ENCODE results near the gene RANBP1.

The RANBP1 gene

GRCh38 chr22:20125201-20126174 is 9.6 kb downstream of the RANBP1 start:
- no peak for DNase-seq

- DNase-seq: no peak
These were observed 10.6 kb downstream of the RANBP1 start for GRCh38 chr22:20126284-20127029.

DNA sequence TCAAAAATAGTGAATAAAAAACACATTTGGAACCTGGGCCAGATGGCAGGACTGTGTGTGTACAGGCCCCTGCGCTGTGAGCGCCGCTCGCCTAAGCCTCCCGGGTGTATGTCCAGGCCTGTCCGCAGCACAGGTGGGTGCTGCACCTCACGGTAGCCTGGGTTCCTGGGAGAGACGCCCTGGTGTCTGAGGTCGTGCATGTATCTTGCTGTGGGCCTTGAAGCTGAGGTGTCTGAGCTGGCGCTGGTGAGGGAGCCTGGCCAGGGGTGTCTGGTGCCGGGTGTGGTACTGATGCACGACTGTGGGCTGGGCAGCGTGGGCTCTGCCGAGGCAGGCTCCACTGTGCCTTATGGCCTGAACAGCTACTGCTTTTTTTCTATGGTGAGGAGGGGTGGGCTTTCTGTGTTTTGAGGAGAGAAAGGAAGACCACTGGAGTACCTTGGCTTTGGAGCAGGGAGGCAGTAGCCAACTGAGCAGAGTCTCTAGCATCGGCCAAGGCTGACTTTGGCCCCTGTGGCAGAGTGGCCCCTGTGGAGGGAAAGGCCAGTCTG is 11.5 kb downstream of the RANBP1 start:
- DNase-seq: no peak

GRCh38 chr22:20127869-20128618 is 12.1 kb downstream of the RANBP1 start:
- no peak for DNase-seq

DNA sequence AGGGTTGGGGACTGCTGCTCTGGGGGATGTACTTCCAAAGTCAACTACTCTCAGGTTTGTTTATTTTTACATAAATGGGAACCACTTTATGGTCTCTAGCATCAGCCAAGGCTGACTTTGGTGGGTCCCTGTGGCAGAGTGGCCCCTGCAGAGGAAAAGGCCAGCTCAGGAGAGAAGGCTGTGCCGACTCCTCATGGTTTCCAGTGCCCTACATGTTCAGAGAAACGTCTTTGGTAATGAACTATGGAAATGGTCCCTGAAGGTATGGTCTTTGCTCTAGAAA is 12.7 kb downstream of the RANBP1 start:
- no peak for DNase-seq

DNA sequence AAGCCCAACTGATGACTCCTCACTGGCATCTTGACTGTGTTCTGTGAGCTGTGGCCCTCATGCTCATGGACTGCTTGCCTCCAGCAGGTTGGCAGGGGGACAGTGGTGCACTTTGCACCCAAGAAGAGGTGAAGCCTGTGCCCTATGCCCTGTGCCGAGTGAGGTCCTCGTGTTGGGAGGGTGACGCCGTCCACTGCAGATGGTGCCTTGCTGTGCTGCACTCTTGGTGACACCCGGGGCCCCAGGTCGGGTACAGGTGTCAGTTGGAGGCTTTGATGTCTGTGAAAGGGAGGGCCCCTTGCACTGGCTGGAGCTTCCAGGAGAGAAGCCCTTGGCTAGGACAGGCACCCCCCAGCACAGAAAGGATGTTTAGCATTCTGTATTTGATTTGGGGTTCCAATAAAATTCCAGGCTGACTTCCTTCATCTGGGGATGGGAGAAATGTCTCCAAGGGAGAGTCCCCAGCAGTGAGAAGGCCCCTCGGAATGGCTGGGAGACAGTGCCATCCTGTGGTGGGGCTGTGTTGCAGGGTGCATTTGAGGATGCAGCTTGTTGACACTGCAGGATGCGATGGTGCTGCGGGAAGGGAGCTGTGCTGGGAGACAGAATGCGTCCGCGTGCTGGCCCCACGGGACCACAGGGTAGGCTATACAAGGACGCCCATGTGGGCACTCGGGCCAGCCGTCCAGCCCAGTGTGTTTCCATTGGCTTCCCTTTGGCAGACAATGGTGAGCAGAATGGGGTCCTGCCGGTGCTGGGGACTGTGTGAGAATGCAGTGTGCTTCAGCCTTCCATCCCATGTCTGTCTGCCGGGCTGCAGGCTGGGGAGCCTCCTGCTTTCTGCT is 13.2 kb downstream of the RANBP1 start:
- no peak for DNase-seq

- no peak for DNase-seq
These were observed 13.8 kb downstream of the RANBP1 start for GRCh38 chr22:20129747-20130014.

GRCh38 chr22:20130319-20130718 is 14.4 kb downstream of the RANBP1 start:
- DNase-seq: no peak

- DNase-seq: peak; percentile 59
These were observed 15.1 kb downstream of the RANBP1 start for GRCh38 chr22:20130731-20131596.

GRCh38 chr22:20131597-20131858 is 15.6 kb downstream of the RANBP1 start, which contains the start of gene ZDHHC8:
Gene ZDHHC8 (plus strand): TSS chr22:20131804. CDS start chr22:20131948, 144 bp downstream.
- no peak for DNase-seq

DNA sequence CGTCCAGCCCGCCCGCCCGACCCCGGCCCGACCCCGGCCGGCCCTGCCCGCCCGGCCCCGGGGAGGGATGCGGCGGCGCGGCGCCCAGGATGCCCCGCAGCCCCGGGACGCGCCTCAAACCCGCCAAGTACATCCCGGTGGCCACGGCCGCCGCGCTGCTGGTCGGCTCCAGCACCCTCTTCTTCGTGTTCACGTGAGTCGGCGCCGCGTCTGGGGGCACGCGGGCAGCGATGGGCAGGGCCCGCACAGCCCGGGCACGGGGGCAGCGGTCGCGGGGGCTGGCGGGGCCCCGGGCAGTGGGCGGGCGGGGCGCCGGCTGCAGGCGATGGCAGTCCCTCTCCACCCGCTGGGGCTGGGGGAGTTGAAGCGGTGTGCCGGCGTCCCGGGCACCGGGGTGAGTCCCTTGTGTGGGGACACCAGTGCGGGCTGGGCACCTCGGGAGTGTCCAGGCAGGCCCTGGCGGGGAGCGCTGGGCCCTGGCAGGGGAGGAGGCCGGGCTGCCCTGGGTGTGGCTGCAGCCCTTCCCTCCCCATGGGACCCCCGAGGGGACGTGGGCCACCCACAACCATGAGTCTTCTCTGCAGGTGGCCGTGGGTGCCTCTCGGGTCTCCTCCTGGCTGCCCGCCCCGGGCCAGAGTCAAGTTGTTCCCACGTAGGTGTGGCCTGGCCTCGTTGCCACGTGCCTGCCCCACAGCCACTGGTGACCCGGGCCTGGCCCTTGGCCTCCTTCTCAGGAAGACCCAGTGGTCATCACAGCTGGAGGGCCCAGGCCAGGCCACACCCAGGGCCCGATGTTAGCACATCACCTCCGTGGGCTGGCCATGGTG is 16.2 kb downstream of the RANBP1 start:
- DNase-seq: no peak

- no peak for DNase-seq
These were observed 16.9 kb downstream of the RANBP1 start for GRCh38 chr22:20132686-20133246.

GRCh38 chr22:20133930-20134549 is 18.1 kb downstream of the RANBP1 start:
- DNase-seq: no peak

- no peak for DNase-seq
These were observed 19.4 kb downstream of the RANBP1 start for GRCh38 chr22:20135265-20135664.

GRCh38 chr22:20135806-20136602 is 20.1 kb downstream of the RANBP1 start:
- no peak for DNase-seq

DNA sequence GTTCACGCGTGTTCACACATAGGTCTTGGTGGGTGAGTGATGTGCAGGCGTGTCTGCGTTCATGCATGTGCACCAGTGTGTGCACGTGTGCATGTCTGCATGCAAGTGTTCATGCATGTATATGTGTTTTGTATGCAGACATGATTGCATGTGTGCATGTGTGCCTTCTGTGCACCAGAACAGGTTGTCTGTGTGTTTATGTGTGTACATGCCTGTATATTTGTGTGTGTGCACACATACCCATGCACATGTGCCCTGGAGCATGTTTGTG is 20.6 kb downstream of the RANBP1 start:
- DNase-seq: no peak

DNA sequence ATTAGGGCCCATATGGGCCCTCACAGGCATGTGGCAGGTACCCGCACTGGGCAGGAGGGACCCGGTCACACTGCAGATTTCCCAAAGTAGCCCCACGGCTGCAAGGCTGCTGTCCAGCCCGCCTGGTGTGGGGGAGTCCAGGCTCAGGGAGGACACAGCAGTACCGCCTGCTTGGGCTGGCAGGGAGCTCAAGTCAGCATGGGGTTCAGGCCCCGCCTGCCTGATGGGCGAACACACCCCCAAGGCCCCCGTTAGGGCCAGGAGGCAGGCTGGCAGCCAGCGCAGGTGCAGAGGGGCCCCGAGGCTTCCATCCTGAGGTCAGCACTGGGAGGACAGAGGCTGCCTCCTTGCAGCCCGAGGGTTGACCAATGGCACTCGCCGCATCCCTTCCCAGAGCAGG is 21.2 kb downstream of the RANBP1 start:
- DNase-seq: no peak

GRCh38 chr22:20137671-20138416 is 21.9 kb downstream of the RANBP1 start:
- DNase-seq: no peak

DNA sequence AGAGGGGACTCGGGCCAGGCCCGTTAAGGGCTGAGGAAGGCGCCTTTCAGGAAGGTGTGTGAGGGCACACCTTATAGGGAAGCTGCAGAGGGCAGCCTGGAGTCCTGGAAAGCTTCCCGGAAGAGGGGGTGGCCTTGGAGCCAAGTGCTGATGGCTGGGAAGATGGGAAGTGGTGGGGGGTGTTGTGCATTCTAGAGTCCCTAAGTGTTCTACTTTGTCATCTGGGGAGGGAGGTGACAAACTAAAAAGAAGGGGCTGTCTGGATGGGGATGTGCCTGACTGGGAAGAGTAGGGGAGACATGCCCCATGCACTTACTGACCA is 22.5 kb downstream of the RANBP1 start:
- DNase-seq: no peak

Data from NCI-H146 (cell line).